ENCODE results near the gene NME4.

NME4 gene

DNA sequence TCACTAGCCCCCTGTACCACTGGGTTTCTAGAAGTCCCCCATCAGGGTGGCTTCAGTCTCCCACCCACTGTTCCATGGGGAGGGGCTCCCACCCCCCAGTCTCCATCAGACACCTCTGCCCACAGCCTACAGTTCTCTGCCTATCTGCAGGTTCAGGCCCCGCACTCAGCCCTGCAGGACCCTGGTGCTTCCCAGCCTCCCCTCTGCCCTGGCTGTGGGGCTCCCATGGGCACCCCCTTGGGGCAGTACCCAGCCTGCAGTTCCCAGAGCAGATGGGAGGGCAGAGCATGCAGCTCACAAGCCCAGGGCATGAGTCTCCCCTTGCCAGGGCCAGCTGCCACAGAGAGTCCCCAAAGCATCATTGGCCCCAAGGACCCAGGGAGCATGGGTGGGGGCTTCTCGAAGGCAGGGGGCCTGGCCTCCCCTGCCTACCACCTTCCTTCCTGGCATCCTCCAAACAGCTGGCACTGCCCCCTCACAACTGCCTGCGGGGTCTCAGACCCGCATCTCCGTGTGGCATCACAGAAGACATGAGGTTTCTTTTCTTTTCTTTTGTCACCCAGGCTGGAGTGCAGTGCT lies 23.9 kb upstream of the NME4 start:
- no peak for TF ChIP-seq NFIC (IDR thresholded peaks at IDR 0.05)
- TF ChIP-seq TEAD4 (IDR thresholded peaks at IDR 0.05) = no peak
- TF ChIP-seq, protein P1, sequence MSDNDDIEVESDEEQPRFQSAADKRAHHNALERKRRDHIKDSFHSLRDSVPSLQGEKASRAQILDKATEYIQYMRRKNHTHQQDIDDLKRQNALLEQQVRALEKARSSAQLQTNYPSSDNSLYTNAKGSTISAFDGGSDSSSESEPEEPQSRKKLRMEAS (IDR thresholded peaks at IDR 0.05) = no peak
- TF ChIP-seq, protein P2, sequence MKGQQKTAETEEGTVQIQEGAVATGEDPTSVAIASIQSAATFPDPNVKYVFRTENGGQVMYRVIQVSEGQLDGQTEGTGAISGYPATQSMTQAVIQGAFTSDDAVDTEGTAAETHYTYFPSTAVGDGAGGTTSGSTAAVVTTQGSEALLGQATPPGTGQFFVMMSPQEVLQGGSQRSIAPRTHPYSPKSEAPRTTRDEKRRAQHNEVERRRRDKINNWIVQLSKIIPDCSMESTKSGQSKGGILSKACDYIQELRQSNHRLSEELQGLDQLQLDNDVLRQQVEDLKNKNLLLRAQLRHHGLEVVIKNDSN (IDR thresholded peaks at IDR 0.05) = no peak
- no peak for TF ChIP-seq YY1 (IDR thresholded peaks at IDR 0.05; ENCODE audit: low read depth)
- TF ChIP-seq RAD21 (IDR thresholded peaks at IDR 0.05; ENCODE audit: low read depth) = no peak
- no peak for TF ChIP-seq EP300 (IDR thresholded peaks at IDR 0.05; ENCODE audit: borderline replicate concordance)
- TF ChIP-seq CREB1 (IDR thresholded peaks at IDR 0.05; ENCODE audit: low read depth) = no peak
- TF ChIP-seq EGR1 (IDR thresholded peaks at IDR 0.05) = no peak
- TF ChIP-seq FOXM1 (IDR thresholded peaks at IDR 0.05; ENCODE audit: borderline replicate concordance, low read depth) = no peak
- TF ChIP-seq TAF1 (IDR thresholded peaks at IDR 0.05; ENCODE audit: low read depth) = no peak

DNA sequence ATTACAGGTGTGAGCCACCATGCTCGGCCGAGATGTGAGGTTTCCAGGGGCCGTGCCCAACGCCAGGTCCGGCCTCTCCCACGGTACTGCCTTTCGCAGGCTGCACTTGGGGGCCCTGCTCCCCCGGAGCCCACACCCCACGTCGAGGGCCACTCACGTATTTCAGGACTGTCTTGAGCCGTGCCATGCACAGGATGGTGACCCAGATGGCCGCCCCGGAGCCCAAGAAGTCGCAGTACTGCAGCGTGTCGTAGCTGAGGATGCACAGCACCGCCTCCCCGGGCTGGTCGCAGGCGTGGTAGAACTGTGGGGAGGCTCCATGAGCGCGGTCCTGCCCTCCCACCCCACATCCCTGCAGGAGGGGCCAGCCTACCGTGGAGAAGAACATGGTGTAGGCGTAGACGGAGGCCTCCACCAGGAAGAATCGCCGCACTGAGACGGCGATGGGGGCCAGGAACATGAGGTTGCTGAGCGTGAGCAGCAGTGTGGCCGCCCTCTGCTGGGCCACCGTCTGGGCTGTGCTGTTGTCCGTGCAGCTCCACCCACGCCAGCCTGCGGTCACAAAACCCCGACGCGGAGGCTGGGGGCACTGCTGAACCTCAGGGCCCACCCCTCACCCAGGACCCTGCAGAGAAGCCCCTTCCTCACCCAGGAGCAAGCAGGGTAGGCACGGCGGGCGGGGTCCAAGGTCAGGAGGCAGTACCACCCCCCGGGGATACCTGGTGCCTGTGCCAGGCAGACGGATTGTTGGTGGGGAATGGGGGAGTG lies 23.0 kb upstream of the NME4 start:
- TF ChIP-seq CREB1 (IDR thresholded peaks at IDR 0.05; ENCODE audit: low read depth) (no peak), CEBPB (IDR thresholded peaks at IDR 0.05) (no peak), TAF1 (IDR thresholded peaks at IDR 0.05; ENCODE audit: low read depth) (no peak), EP300 (IDR thresholded peaks at IDR 0.05; ENCODE audit: borderline replicate concordance) (no peak), FOXM1 (IDR thresholded peaks at IDR 0.05; ENCODE audit: borderline replicate concordance, low read depth) (no peak), ZBTB7A (IDR thresholded peaks at IDR 0.05; ENCODE audit: low read depth) (no peak), EGR1 (IDR thresholded peaks at IDR 0.05) (no peak), YY1 (IDR thresholded peaks at IDR 0.05; ENCODE audit: low read depth) (no peak), TEAD4 (IDR thresholded peaks at IDR 0.05) (no peak), NFIC (IDR thresholded peaks at IDR 0.05) (no peak), TCF12 (IDR thresholded peaks at IDR 0.05; ENCODE audit: low read depth) (no peak), RAD21 (IDR thresholded peaks at IDR 0.05; ENCODE audit: low read depth) (no peak)
- TF ChIP-seq, protein P2 (IDR thresholded peaks at IDR 0.05) = no peak
- TF ChIP-seq, protein P1 (IDR thresholded peaks at IDR 0.05) = no peak
- TF ChIP-seq, protein P3, sequence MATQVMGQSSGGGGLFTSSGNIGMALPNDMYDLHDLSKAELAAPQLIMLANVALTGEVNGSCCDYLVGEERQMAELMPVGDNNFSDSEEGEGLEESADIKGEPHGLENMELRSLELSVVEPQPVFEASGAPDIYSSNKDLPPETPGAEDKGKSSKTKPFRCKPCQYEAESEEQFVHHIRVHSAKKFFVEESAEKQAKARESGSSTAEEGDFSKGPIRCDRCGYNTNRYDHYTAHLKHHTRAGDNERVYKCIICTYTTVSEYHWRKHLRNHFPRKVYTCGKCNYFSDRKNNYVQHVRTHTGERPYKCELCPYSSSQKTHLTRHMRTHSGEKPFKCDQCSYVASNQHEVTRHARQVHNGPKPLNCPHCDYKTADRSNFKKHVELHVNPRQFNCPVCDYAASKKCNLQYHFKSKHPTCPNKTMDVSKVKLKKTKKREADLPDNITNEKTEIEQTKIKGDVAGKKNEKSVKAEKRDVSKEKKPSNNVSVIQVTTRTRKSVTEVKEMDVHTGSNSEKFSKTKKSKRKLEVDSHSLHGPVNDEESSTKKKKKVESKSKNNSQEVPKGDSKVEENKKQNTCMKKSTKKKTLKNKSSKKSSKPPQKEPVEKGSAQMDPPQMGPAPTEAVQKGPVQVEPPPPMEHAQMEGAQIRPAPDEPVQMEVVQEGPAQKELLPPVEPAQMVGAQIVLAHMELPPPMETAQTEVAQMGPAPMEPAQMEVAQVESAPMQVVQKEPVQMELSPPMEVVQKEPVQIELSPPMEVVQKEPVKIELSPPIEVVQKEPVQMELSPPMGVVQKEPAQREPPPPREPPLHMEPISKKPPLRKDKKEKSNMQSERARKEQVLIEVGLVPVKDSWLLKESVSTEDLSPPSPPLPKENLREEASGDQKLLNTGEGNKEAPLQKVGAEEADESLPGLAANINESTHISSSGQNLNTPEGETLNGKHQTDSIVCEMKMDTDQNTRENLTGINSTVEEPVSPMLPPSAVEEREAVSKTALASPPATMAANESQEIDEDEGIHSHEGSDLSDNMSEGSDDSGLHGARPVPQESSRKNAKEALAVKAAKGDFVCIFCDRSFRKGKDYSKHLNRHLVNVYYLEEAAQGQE (IDR thresholded peaks at IDR 0.05; ENCODE audit: low read depth) = no peak

DNA sequence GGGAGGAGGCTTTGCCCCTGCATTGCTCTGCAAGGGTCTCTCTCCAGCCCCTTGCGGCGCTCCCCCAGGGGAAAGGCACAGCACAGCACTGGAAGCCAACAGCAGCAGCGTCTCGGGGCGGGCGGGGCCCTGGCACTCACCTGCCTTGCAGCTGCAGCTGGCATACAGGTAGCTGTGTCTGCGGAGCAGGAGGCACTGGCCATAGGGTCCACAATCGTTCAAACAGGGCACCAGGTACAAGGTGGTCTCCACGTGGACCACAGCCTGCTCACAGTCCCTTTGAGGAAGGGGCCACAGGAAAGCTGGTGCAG lies 22.4 kb upstream of the NME4 start:
- TF ChIP-seq, protein P2 (IDR thresholded peaks at IDR 0.05) = no peak
- TF ChIP-seq TEAD4 (IDR thresholded peaks at IDR 0.05) (no peak), CEBPB (IDR thresholded peaks at IDR 0.05) (no peak), CREB1 (IDR thresholded peaks at IDR 0.05; ENCODE audit: low read depth) (no peak), RAD21 (IDR thresholded peaks at IDR 0.05; ENCODE audit: low read depth) (no peak), NFIC (IDR thresholded peaks at IDR 0.05) (no peak), EGR1 (IDR thresholded peaks at IDR 0.05) (no peak), EP300 (IDR thresholded peaks at IDR 0.05; ENCODE audit: borderline replicate concordance) (no peak), TCF12 (IDR thresholded peaks at IDR 0.05; ENCODE audit: low read depth) (no peak), ZBTB7A (IDR thresholded peaks at IDR 0.05; ENCODE audit: low read depth) (no peak), TAF1 (IDR thresholded peaks at IDR 0.05; ENCODE audit: low read depth) (no peak), YY1 (IDR thresholded peaks at IDR 0.05; ENCODE audit: low read depth) (no peak)
- TF ChIP-seq, protein P1 (IDR thresholded peaks at IDR 0.05) = no peak
- TF ChIP-seq, protein P3 (IDR thresholded peaks at IDR 0.05; ENCODE audit: low read depth) = no peak

DNA sequence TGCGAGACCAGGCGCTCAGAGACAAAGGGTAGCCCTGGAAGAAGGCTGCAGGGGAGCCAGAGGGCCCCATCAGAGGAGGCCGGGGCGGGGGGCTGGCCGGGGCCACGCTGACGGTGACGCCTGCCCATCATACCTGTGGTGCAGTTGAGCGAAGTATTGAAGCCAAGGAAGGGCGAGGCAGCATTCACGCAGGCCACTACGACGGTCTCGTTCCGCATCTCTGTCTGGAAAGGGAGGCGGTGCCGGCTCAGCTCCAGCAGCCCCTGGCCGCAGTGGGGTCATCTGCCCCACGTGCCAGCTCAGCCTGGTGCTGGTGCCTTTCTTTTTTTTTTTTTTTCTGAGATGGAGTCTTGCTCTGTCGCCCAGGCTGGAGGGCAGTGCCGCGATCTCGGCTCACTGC lies 21.8 kb upstream of the NME4 start:
- TF ChIP-seq FOXM1 (IDR thresholded peaks at IDR 0.05; ENCODE audit: borderline replicate concordance, low read depth) (no peak), TEAD4 (IDR thresholded peaks at IDR 0.05) (no peak), RAD21 (IDR thresholded peaks at IDR 0.05; ENCODE audit: low read depth) (no peak), YY1 (IDR thresholded peaks at IDR 0.05; ENCODE audit: low read depth) (no peak), EGR1 (IDR thresholded peaks at IDR 0.05) (no peak), CEBPB (IDR thresholded peaks at IDR 0.05) (no peak), TCF12 (IDR thresholded peaks at IDR 0.05; ENCODE audit: low read depth) (no peak), EP300 (IDR thresholded peaks at IDR 0.05; ENCODE audit: borderline replicate concordance) (no peak)
- TF ChIP-seq, protein P3 (IDR thresholded peaks at IDR 0.05; ENCODE audit: low read depth) = no peak

Data from Ishikawa (cell line).